HG03159 (cell line): ENCODE results near the gene RAB26.
"Not testable (repeated sequence)": the region's sequence is repeated elsewhere in the genome, so short reads cannot be mapped to it uniquely, and the experiment has no call there.

Experiments used
- ATAC-seq: cut with Tn5 transposase; IDR thresholded peaks from one replicate; pipeline ENCODE4 v1.9.1; 2021; ENCODE audit warnings: mild to moderate bottlenecking, moderate library complexity; ENCODE audit not compliant: unreplicated experiment

Gene RAB26

DNA sequence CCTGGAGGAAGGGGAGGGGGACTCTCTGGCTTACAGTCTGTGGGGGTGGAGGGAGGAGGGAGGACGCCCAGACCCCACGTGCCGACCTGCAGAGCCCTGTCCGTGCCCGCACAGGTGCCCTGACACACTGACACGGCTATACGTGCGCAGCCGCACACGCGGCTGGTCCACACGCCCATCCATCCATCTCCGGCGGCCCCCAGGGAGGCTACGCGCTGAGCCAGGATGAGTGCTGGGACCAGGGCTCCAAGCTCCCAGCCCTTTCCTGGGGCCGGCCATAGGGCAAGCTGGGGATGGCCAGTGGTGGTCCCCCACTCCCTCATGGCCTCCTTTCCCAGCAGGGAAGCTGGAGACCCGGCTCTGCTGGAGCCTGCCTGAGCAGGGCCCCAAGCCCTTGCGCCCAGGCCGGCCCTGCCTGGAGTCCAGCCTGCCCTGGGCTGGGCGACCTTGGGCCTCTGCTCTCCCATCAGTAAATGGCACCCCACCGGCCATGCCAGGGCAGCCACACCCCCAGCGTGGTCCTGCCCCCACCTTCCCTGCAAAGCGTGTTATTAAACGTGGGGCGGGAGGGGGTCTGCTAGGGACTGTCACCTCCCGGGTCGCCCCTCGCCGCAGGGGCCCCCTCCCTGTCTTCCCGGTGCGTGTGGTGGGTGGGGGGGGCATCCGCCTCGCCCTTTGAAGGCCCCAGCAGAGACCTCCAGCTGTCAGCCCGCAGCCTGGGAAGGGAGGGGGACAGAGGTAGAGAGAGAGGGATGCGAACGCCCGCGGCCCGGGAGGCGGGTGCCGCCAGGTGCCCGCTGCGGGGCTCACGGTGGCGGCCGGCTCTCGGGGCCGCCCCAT lies 47.1 kb downstream of the RAB26 start:
- ATAC-seq: no peak

GRCh38 chr16:2196162-2196980 lies 47.9 kb downstream of the RAB26 start, which contains the start of gene CASKIN1:
CASKIN1 (minus strand) TSS chr16:2196605; CDS start chr16:2196432, 173 bp downstream.
- ATAC-seq: no peak

GRCh38 chr16:2196981-2197511 lies 48.6 kb downstream of the RAB26 start:
- ATAC-seq: no peak

DNA sequence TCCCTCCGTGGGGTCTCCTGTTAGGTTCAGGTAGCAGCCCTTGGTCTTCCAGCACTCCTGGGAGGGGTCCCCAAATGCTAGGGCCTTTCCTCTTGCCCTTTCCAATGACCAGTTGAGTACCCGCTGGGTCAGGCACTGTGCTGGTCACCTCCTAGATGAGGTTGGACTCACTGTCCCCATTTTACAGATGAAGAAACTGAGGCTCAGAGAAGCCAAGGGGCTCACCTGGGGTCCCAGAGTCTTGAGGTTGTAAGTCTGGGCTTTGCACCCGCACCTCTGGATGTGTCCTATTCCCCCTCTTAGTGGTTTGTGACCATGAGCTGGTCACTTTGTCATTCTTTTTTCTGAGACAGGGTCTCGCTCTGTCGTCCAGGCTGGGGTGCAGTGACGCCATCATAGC lies 49.3 kb downstream of the RAB26 start:
- ATAC-seq: no peak

DNA sequence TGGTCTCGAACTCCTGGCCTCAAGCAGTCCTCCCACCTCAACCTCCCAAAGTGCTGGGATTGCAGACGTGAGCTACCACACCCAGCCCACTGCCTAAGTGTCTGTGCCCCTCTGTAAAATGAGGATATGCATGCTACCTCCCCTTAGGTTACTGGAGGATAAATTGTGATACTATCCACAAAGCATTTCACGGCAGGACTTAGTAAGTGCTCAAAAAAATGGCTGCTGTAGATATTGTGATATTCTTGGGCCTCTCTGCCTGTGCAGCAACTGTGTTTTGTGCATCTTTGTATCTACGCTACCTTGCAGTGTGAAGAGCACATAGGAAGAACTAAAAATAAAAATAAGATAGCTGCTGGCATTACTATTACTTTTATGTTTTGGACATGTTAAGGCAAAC lies 49.9 kb downstream of the RAB26 start:
- no peak for ATAC-seq

DNA sequence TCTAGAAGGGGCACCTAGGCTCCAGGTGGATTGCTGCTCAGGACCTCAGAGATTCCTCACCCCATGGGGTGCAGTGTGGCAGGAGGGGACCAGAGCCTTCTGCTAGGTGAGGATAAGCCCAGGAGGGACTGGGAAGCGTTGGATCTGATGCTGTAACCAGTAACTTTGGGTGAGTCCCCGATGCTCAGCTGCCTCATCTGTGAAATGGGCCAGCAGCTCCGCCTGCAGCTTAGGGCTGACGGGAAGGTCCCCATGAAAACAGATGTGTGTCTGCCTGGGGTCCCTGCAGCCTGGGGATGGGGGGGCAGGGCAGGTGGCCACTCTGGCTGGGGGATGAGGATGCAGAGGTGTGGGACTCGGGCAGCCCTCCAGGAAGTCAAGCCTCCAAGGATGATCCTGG lies 50.7 kb downstream of the RAB26 start:
- no peak for ATAC-seq

DNA sequence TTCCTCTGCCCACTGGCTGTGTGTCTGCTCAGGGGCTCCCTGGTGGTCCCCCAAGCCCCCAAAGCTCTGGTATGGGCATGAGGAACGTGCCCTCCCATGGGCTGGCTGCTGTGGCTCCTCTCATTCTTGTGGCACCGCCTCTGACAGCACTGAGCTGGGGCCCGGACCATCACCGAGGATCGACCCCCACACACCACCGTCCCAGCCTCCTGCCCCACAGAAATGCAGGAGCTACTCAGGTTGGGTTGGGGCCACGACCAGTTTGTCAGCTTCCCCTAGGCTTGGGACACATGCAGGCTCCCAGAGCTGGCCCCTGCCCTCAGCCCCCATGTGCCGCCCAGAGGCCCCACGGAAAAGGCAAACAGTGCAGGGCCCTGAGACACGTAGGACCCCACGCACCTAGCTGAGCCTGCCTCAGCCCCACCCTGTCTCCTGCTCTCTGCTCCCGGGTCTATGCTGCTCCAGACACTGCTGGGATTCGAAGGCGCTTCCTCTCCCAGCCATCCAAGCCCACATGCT lies 51.3 kb downstream of the RAB26 start:
- ATAC-seq: no peak

DNA sequence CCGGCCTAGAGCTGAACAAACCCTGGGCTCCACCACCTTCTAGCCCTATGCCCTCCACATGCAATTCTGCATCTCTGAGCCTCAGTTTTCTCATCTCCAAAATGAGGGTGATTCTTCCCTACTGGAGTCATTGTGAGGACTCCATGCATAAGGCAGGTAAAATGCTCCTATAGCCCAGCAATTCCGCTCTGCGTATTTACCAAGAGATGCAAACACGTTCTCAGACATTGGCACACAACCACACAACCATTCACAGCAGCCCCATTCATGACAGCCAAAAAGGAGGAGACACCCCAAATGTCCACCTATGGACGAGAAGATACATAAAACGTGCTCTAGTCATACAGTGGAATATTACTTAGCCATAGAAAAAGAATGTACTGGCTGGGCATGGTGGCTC lies 51.9 kb downstream of the RAB26 start:
- ATAC-seq: no peak

- ATAC-seq: not testable (repeated sequence)
These were observed 54.8 kb downstream of the RAB26 start for GRCh38 chr16:2203119-2203688.
